ENCODE results near the gene SLC9A5. TPM values are rescaled to one million over a fixed set of nuclear protein-coding genes. Genes with fewer than 3 reads are reported as not detected.

Gene SLC9A5
- total RNA-seq, 1 donor from 2014 or later, result 13.5 TPM

- Histone ChIP-seq H3K9me3 (no peaks in the 10 kb centered on the region), H3K27ac (no peak overlapping the region), H3K36me3 (peaks cover 8 to 35% of the 10 kb centered on the region in 2 donors), H3K27me3 (no peaks in the 10 kb centered on the region), H3K4me3 (no peak overlapping the region), H3K4me1 (no peaks in the 10 kb centered on the region)
- no peak for TF ChIP-seq CTCF (IDR thresholded peaks at IDR 0.05)
- intact Hi-C loops (cut with DNase I), result no loop called here
- DNase-seq (ENCODE audit: low spot score in 2 of 2), result no peak
Observed at GRCh38 chr16:67207249-67208091, 41.3 kb upstream of the SLC9A5 start.

GRCh38 chr16:67208154-67208896, 40.5 kb upstream of the SLC9A5 start:
- no peak overlapping the region for H3K27ac ChIP-seq
- H3K4me3 ChIP-seq, result no peak overlapping the region
- intact Hi-C loops (cut with DNase I), result no loop called here
- no peak for TF ChIP-seq CTCF (IDR thresholded peaks at IDR 0.05)
- H3K36me3 ChIP-seq, result peaks cover 0 to 26% of the 10 kb centered on the region in 2 donors
- H3K27me3 ChIP-seq, result no peaks in the 10 kb centered on the region
- no peak for DNase-seq (ENCODE audit: low spot score in 2 of 2)
- no peaks in the 10 kb centered on the region for H3K4me1 ChIP-seq
- no peaks in the 10 kb centered on the region for H3K9me3 ChIP-seq

- no peak for DNase-seq (ENCODE audit: low spot score in 2 of 2)
- Histone ChIP-seq H3K27me3 (no peaks in the 10 kb centered on the region), H3K4me3 (no peak overlapping the region), H3K36me3 (peaks cover 0 to 17% of the 10 kb centered on the region in 2 donors), H3K27ac (no peak overlapping the region), H3K9me3 (no peaks in the 10 kb centered on the region), H3K4me1 (no peaks in the 10 kb centered on the region)
- TF ChIP-seq CTCF (IDR thresholded peaks at IDR 0.05), result no peak
- intact Hi-C loops (cut with DNase I), result no loop called here
Observed at GRCh38 chr16:67209565-67209964, 39.2 kb upstream of the SLC9A5 start.

GRCh38 chr16:67210069-67210937, 38.5 kb upstream of the SLC9A5 start:
- Histone ChIP-seq H3K9me3 (no peaks in the 10 kb centered on the region), H3K4me3 (no peak overlapping the region), H3K27ac (no peak overlapping the region), H3K36me3 (peaks cover 0 to 17% of the 10 kb centered on the region in 2 donors), H3K4me1 (no peaks in the 10 kb centered on the region), H3K27me3 (no peaks in the 10 kb centered on the region)
- DNase-seq (ENCODE audit: low spot score in 2 of 2), result no peak
- intact Hi-C loops (cut with DNase I), result no loop called here
- no peak for TF ChIP-seq CTCF (IDR thresholded peaks at IDR 0.05)

GRCh38 chr16:67211674-67212073, 37.1 kb upstream of the SLC9A5 start:
- Histone ChIP-seq H3K36me3 (peaks cover 0 to 17% of the 10 kb centered on the region in 2 donors), H3K4me3 (no peak overlapping the region), H3K9me3 (no peaks in the 10 kb centered on the region), H3K27me3 (no peaks in the 10 kb centered on the region), H3K27ac (no peak overlapping the region), H3K4me1 (no peaks in the 10 kb centered on the region)
- no peak for DNase-seq (ENCODE audit: low spot score in 2 of 2)
- intact Hi-C loops (cut with DNase I), result no loop called here
- TF ChIP-seq CTCF (IDR thresholded peaks at IDR 0.05), result no peak
